Dedifferentiated amniotic fluid mesenchymal stem cell (primary cell): ENCODE results near the gene SLC30A10.
"Not testable (repeated sequence)": the region's sequence is repeated elsewhere in the genome, so short reads cannot be mapped to it uniquely, and the experiment has no call there.

Experiments used
- DNase-seq: peaks from one replicate; pipeline ENCODE4 v3.0.0-alpha.2; 2016; ENCODE audit errors: extremely low spot score

SLC30A10 gene

GRCh38 chr1:219927298-219927955 is 930 bp downstream of the SLC30A10 start:
- no peak for DNase-seq

DNA sequence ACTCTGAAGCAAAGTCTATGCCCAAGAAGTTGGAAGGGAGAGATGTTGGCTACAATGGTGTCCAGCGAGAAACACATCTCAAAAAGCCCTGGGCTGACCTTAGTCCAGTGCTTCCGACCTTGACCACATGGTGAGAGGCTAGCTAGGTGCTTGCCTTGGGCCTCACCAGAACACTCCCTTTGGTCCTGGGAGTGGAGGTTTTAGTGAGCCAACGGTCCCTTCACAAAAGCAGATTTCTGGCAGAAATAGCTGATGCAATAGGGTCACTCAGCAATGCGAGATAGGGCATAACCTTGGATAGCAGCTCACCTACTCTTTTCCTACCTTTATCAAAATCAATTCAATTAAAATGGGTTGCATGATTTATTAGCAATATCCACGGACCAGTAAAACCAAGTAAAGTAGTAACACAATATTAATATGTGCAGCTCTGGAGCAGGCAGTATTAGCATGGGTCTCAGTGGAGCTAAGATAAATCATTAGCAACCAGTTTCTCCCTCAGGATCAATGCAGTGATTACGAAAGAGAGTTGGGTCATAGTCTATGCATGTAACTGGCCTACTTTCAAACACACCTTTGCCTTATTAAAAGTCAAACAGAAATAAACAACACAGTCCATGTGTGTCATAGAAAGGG is 1.9 kb downstream of the SLC30A10 start:
- DNase-seq = no peak

GRCh38 chr1:219924342-219924741 is 4.0 kb downstream of the SLC30A10 start:
- DNase-seq = no peak

GRCh38 chr1:219917851-219918466 is 10.4 kb downstream of the SLC30A10 start:
- DNase-seq = no peak

GRCh38 chr1:219917281-219917680 is 11.1 kb downstream of the SLC30A10 start:
- DNase-seq = no peak

DNA sequence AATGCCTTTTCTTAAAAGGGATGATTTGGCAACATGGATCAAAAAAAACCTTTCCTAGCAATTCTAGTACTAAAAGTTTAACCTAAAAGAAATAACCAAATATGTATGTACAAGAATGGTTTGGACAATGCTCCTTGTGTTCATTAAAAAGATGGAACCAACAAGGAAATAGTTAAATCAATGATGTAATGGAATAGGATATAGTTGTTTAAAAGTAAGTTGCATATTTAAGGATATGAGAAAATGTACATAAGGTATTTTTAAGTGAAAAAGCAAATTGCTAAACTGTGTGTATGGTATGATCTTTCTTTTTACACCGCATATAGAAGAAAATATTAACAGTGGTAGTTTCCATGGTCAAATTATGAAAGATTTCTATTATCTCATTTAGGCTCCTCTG is 12.1 kb downstream of the SLC30A10 start:
- no peak for DNase-seq

GRCh38 chr1:219913005-219913770 is 15.2 kb downstream of the SLC30A10 start:
- no peak for DNase-seq

- no peak for DNase-seq
Measured at GRCh38 chr1:219910716-219911115, 17.6 kb downstream of the SLC30A10 start.

DNA sequence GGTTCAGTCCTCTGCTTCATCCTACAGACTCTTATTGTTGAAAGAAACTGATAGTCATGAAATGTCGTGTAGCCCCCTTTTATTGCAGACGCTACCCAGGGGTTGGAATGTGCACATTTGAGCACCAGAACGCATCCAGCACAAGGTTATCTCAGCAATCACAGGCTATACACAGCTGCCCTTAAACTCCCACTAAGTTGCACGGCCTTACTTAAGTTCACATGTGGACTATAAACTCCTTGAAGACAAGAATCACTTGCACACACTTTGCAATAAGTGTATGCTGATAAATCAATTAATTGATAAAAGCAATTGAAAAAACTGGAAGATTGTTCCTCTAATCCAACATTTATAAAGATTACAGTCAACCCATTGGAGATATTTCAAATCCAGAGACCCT is 18.9 kb downstream of the SLC30A10 start:
- no peak for DNase-seq

GRCh38 chr1:219908170-219908569 is 20.2 kb downstream of the SLC30A10 start:
- no peak for DNase-seq

DNA sequence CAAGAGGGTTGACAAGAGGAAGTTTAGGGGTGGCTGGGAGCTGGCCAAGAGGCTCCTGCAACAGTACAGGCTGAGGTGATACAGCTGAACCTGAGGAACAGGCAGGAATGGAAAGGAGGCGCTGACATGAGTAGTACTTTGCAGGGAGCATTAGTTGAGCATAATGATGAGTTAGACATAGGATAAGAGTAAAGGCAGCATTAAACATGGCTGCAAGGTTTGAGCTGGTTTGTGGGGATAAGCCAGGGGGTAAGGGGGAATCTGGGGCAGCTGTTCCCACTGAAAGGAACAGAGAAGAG is 20.6 kb downstream of the SLC30A10 start:
- no peak for DNase-seq

- no peak for DNase-seq
Measured at GRCh38 chr1:219906924-219907771, 21.2 kb downstream of the SLC30A10 start.

- not testable (repeated sequence) for DNase-seq
Measured at GRCh38 chr1:219906565-219906923, 21.8 kb downstream of the SLC30A10 start.

GRCh38 chr1:219905524-219905923 is 22.8 kb downstream of the SLC30A10 start:
- no peak for DNase-seq

DNA sequence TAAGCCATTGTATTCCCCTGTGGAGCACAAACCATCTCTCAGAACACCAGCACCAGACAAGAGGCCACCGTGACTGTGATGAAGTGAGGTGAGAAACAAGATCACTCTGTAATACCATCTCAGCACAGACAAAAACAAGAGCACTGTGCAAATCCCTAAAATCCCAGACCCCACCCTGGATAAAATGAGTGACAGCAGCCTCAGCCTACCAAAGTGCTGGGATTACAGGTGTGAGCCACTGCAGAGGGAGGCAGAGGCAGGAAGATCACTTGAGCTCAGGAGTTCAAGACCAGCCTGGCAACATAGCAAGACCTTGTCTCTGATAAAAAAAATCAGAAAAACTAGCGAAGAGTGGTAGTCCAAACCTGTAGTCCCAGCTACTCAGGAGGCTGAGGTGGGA is 23.4 kb downstream of the SLC30A10 start:
- no peak for DNase-seq

- no peak for DNase-seq
Measured at GRCh38 chr1:219903353-219903871, 24.9 kb downstream of the SLC30A10 start.

GRCh38 chr1:219902951-219903350 is 25.4 kb downstream of the SLC30A10 start:
- DNase-seq = no peak

DNA sequence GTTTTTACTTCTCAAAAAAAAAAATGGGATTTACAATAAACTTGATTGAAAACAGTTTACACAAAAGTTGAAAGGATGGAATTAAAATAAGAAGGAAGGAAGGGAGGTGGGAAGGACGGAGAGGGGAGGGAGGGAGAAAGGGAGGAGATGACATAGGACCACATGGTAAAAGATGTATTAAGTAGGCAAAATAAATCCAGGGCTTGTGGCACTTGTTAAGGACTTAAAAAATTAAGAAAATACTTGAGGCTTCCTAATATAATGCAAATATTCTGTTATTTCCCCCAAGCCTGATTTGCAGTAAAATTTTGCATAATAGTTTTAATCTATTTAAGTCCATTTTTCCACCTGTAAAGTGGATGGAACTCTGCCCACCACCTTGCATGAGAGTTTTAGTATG is 27.5 kb downstream of the SLC30A10 start:
- no peak for DNase-seq

DNA sequence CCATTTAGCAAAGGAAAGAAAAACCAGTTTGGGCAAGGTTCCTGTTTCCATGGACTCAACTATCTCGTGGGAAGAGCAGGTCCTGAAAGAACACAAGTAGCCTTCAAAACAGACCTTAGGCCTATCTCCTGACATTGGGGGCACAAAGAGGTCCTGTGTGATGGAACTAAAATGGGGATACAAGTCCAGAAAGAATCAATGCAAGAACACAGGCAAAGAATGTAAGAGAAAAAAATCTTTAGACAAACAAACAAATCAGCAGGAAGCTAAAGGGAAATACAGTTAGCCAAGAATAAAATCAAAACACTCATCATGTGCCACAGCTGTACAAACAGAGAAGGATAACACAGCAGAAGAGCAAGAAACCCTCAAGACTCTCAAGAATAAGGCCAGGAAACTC is 28.2 kb downstream of the SLC30A10 start:
- no peak for DNase-seq

GRCh38 chr1:219898375-219898774 is 30.0 kb downstream of the SLC30A10 start:
- DNase-seq = no peak

- DNase-seq = no peak
Measured at GRCh38 chr1:219897914-219898313, 30.4 kb downstream of the SLC30A10 start.

GRCh38 chr1:219892271-219892670 is 36.1 kb downstream of the SLC30A10 start:
- DNase-seq = not testable (repeated sequence)
